PC-9 (cell line): ENCODE results near the gene ADTRP. TPM values are rescaled to one million over a fixed set of nuclear protein-coding genes. Genes with fewer than 3 reads are reported as not detected.
A peak's percentile ranks its signal among the peaks of the same experiment; 100 is the strongest.

ENCODE experiments used
- BruUV-seq: library from RNA; stranded (reverse); fragments of 400-500 nt; replicated peaks from 2 replicates; lab custom pipeline; 2021; lab: Mats Ljungman, UMichigan
- CTCF ChIA-PET: fragments of 300-600 bp; sonication (Branson Sonifier 250); formaldehyde crosslinking; loops from one replicate; lab custom pipeline; 2022; ENCODE audit warnings: antibody characterized with exemption; lab: Charles Lee
- POLR2A ChIA-PET: fragments of 300-600 bp; sonication (Branson Sonifier 250); formaldehyde crosslinking; loops from one replicate; lab custom pipeline; 2022; ENCODE audit warnings: antibody characterized with exemption; ENCODE audit not compliant: unreplicated experiment; lab: Charles Lee
- DNase-seq, 2 experiments: peaks; one replicate each; pipeline versions ENCODE4 v3.0.0 to v3.0.0-alpha.2; 2015 to 2022; ENCODE audit warnings: mixed read lengths in 1 of 2
- H2AFZ ChIP-seq: fragments of 200-600 bp; sonication (generic); 2 replicates; pipeline ENCODE4 v1.8.1; 2017; ENCODE audit warnings: antibody characterized with exemption
- H3F3A ChIP-seq: fragments of 200-600 bp; sonication (generic); 2 replicates; pipeline ENCODE4 v1.8.1; 2017; ENCODE audit warnings: antibody characterized with exemption, mild to moderate bottlenecking, low read depth; ENCODE audit not compliant: insufficient read depth
- H3K27ac ChIP-seq: fragments of 200-600 bp; sonication (generic); 2 replicates; pipeline ENCODE4 v1.6.1; 2016; ENCODE audit warnings: mixed run types
- H3K27me3 ChIP-seq: fragments of 200-600 bp; sonication (generic); 2 replicates; pipeline ENCODE4 v1.6.1; 2016; ENCODE audit warnings: low read depth, mixed run types; ENCODE audit not compliant: insufficient read depth
- H3K36me3 ChIP-seq: fragments of 200-600 bp; sonication (generic); 2 replicates; pipeline ENCODE4 v1.6.1; 2016; ENCODE audit warnings: low read depth, mixed run types
- H3K4me1 ChIP-seq: fragments of 200-600 bp; sonication (generic); replicated peaks from 2 replicates; pipeline ENCODE4 v1.6.1; 2016; ENCODE audit warnings: mixed run types; ENCODE audit not compliant: insufficient read depth
- H3K4me2 ChIP-seq: fragments of 200-600 bp; sonication (generic); 2 replicates; pipeline ENCODE4 v1.6.1; 2017; ENCODE audit warnings: mixed run types
- H3K4me3 ChIP-seq: fragments of 200-600 bp; sonication (generic); 2 replicates; pipeline ENCODE4 v1.6.1; 2016; ENCODE audit warnings: mixed run types
- H3K79me2 ChIP-seq: fragments of 200-600 bp; sonication (generic); 2 replicates; pipeline ENCODE4 v1.6.1; 2017; ENCODE audit warnings: low read depth, mixed run types
- H3K9me2 ChIP-seq: fragments of 200-600 bp; sonication (generic); 2 replicates; pipeline ENCODE4 v1.8.1; 2017; ENCODE audit warnings: mild to moderate bottlenecking; ENCODE audit not compliant: insufficient read depth
- H3K9me3 ChIP-seq: fragments of 200-600 bp; sonication (generic); 2 replicates; pipeline ENCODE4 v1.8.1; 2016; ENCODE audit warnings: low read depth; ENCODE audit not compliant: insufficient read depth
- H4K20me1 ChIP-seq: fragments of 200-600 bp; sonication (generic); 2 replicates; pipeline ENCODE4 v1.8.1; 2017; ENCODE audit not compliant: insufficient read depth
- CTCF ChIP-seq: fragments of 200-600 bp; sonication (generic); conservative IDR thresholded peaks from 2 replicates; pipeline ENCODE4 v1.6.1; 2017; ENCODE audit warnings: mixed run types, antibody characterized with exemption, mild to moderate bottlenecking, moderate library complexity
- EZH2 ChIP-seq: fragments of 200-600 bp; sonication (generic); IDR thresholded peaks from 2 replicates; pipeline ENCODE4 v1.8.0; 2017; ENCODE audit warnings: antibody characterized with exemption, low read depth
- intact Hi-C: fragments of 100-400 bp; cut with micrococcal nuclease; formaldehyde crosslinking; loops from one replicate; pipeline ENCODE4 v1.10.0; 2022; ENCODE audit not compliant: unreplicated experiment
- total RNA-seq: library from RNA; stranded (reverse); gene quantifications from 2 replicates; pipeline ENCODE4 v1.2.3, GENCODE V29; 2021

The ADTRP gene
- total RNA-seq, 1 experiment from 2014 or later, result 4.1 TPM

- intact Hi-C loops, result no loop called here
- no peak for TF ChIP-seq EZH2
- TF ChIP-seq CTCF, result no peak
- no peaks in the 10 kb centered on the region for H3K27me3 ChIP-seq
These were observed 43.6 kb downstream of the ADTRP start for GRCh38 chr6:11734861-11735613.

GRCh38 chr6:11732036-11732631 is 46.5 kb downstream of the ADTRP start:
- no peak for DNase-seq
- Histone ChIP-seq H3K4me2 (no peak overlapping the region), H3F3A (peaks cover 14% of the 10 kb centered on the region), H3K9me2 (no peaks in the 10 kb centered on the region), H3K79me2 (no peaks in the 10 kb centered on the region), H3K4me3 (no peak overlapping the region), H3K27ac (no peak overlapping the region), H4K20me1 (no peaks in the 10 kb centered on the region), H2AFZ (no peak overlapping the region), H3K36me3 (no peaks in the 10 kb centered on the region), H3K4me1 (peaks cover 17% of the 10 kb centered on the region), H3K9me3 (no peaks in the 10 kb centered on the region), H3K27me3 (no peaks in the 10 kb centered on the region)
- intact Hi-C loops, result no loop called here
- no TSS peak for BruUV-seq
- ChIA-PET CTCF (no interaction called here), POLR2A (interaction anchor here (0.6 kb wide), 1 partner anchor 47 kb away, joined by 3 read pairs; no protein-coding TSS in a partner anchor)
- TF ChIP-seq CTCF (no peak), EZH2 (no peak)

More at GRCh38 chr6:11734861-11735613, 43.6 kb downstream of the ADTRP start:
- peak in 1 of 2 experiments; percentile 91 for DNase-seq
- Histone ChIP-seq H3K9me2 (no peaks in the 10 kb centered on the region), H3F3A (peaks cover 14% of the 10 kb centered on the region), H2AFZ (no peak overlapping the region), H3K4me3 (no peak overlapping the region), H3K27ac (peak overlapping the region; percentile 21), H3K36me3 (no peaks in the 10 kb centered on the region), H3K4me1 (peaks cover 17% of the 10 kb centered on the region), H3K9me3 (no peaks in the 10 kb centered on the region), H4K20me1 (no peaks in the 10 kb centered on the region), H3K79me2 (no peaks in the 10 kb centered on the region), H3K4me2 (peak overlapping the region; percentile 21)
- BruUV-seq, result no TSS peak
- CTCF ChIA-PET, result no interaction called here
- POLR2A ChIA-PET, result interaction anchor here (0.6 kb wide), 1 partner anchor 322 kb away, joined by 3 read pairs; no protein-coding TSS in a partner anchor

GRCh38 chr6:11731423-11731822 is 47.2 kb downstream of the ADTRP start:
- H3K27me3 ChIP-seq, result no peaks in the 10 kb centered on the region
- no peak overlapping the region for H3K4me2 ChIP-seq
- no peak overlapping the region for H3K27ac ChIP-seq
- no peaks in the 10 kb centered on the region for H3K9me3 ChIP-seq
- CTCF ChIA-PET, result no interaction called here
- no peaks in the 10 kb centered on the region for H3K9me2 ChIP-seq
- BruUV-seq, result no TSS peak
- H3K79me2 ChIP-seq, result no peaks in the 10 kb centered on the region
- peaks cover 14% of the 10 kb centered on the region for H3F3A ChIP-seq
- POLR2A ChIA-PET, result no interaction called here
- no peak for TF ChIP-seq EZH2
- TF ChIP-seq CTCF, result no peak
- no peak for DNase-seq
- intact Hi-C loops, result no loop called here
- no peaks in the 10 kb centered on the region for H3K36me3 ChIP-seq
- H4K20me1 ChIP-seq, result no peaks in the 10 kb centered on the region
- H2AFZ ChIP-seq, result no peak overlapping the region
- peaks cover 17% of the 10 kb centered on the region for H3K4me1 ChIP-seq
- no peak overlapping the region for H3K4me3 ChIP-seq
